ENCODE measurements around the gene KRT86. TPM values are rescaled to one million over a fixed set of nuclear protein-coding genes. Genes with fewer than 3 reads are reported as not detected.
A peak's percentile ranks its signal among the peaks of the same experiment; 100 is the strongest.

Gene KRT86
- total RNA-seq, 1 experiment from 2014 or later: not detected

GRCh38 chr12:52346593-52346992 lies 72.1 kb downstream of the KRT86 start:
- in situ Hi-C loops (cut with HindIII; ENCODE audit: low sequenced_read_pairs): no loop called here
- DNase-seq (ENCODE audit: low spot score): peak; percentile 6

DNA sequence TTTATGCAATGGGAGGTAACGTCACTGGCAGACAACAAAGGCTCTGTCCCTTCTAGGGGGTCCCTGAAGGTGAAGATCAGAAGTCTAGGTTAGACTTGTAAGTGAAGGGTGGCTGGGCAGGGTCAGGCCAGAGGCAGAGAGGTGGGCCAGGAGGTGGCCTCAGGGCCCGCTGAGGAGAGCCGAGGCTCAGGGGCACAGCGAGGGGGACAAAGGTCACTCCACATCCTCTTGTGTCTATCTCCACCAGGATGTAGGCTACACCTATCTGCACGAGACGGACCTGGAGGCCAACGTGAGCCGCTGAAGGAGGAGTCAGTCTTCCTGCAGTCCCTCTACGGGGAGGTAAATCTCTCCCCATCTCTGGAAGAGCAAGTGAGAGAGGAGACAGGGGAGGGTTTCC lies 72.6 kb downstream of the KRT86 start:
- in situ Hi-C loops (cut with HindIII; ENCODE audit: low sequenced_read_pairs): no loop called here
- no peak for DNase-seq (ENCODE audit: low spot score)

GRCh38 chr12:52347551-52348510 lies 73.4 kb downstream of the KRT86 start:
- in situ Hi-C loops (cut with HindIII; ENCODE audit: low sequenced_read_pairs): no loop called here
- no peak for DNase-seq (ENCODE audit: low spot score)

DNA sequence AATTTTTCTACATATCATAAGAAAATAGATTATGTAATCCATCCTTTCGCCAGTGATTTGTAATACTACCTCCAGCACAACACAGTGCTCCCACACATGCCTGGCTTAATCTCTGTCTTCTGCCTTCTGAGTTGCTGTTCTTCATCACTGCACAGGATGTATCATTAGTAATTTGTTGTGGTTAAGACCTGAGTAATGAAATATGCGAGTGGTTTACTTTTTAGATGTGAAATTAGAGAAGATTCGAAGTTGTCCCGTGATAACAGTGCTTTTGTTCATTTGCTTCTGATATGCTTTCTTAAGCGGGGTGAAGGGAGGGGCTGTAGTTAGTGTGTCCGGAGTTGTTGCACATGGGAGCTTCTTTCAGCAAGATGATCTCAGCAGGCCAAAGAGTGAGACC lies 74.8 kb downstream of the KRT86 start:
- in situ Hi-C loops (cut with HindIII; ENCODE audit: low sequenced_read_pairs): no loop called here
- no peak for DNase-seq (ENCODE audit: low spot score)

DNA sequence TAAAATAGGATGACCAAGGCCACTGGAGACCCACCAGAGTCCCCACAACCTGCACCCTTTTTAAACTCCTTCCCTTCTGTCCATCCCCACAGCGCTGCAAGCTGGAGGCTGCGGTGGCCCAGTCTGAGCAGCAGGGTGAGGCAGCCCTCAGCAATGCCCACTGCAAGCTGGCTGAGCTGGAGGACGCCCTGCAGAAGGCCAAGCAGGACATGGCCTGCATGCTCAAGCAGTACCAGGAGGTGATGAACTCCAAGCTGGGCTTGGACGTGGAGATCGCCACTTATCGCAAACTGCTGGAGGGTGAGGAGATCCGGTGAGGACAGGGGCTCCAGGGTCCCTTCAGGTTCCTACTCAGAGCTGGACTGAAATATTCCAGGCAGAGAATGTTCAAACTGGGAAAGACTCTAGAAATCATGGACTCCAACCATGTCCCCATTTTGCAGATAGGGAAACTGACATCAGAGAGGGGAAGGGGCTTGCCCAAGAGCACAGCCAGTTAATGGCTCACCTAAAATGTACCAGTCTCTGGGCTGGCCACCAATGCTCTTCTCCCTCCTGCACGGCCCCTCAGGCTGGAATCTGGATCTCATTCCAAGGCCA lies 75.7 kb downstream of the KRT86 start:
- no peak for DNase-seq (ENCODE audit: low spot score)
- in situ Hi-C loops (cut with HindIII; ENCODE audit: low sequenced_read_pairs): no loop called here

DNA sequence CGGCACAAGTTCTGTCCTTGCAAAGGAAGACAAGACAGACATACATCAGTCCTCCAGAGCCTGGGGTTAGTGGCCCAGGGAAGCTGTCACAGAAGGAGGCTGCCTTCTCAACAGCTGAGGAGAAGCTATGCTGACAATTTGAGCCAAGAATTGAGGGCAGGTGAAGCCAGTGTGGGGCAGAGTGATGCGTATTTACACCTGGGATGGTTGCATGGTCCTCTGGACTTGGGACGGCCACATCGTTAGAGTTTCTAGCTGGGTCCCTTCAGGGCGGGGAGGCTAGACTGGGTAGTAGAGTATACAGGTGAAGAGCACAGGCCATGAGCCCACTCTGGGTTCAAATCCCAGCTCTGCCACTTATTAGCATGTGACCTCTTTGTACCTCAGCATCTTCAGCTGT lies 76.3 kb downstream of the KRT86 start:
- no peak for DNase-seq (ENCODE audit: low spot score)
- in situ Hi-C loops (cut with HindIII; ENCODE audit: low sequenced_read_pairs): no loop called here

DNA sequence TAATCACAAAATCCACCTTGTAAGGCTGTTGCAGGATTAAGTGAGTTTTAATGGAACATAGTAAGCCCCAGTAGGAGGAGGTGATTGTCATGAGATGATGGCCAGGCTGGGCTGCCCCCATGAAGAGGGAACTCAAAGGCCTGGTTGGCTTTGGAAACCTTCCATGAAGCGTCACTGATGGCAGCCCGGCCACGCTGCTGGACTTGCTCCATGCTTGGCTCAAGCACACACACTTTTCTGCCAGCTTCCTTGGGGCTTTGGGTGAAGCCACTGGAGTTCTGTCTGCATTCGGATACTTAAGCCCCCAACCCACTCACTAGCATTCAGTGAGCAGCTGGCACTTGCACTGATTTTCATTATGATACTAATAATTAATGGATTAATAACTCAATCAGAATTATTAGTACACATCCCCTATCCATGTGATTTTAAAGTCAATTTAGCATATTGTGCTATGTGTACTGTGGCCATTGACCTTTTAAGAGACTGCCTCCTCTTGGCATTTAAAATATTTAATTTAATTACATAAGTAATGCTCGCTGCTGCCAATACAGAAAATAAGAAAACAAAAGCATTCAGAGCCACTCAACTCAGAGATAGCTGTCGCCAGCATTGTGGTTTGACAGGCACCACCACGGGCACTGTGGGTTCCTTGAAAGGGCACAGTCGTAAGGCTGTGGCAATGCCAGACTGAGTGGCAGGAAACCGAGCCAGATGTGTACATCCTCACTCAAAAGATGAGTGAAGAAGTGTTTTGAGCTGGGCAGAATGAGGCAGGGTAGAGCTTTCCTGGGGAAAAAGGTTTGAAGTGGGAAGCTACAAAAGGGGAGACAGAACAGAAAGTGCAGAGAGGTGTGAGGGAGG lies 77.0 kb downstream of the KRT86 start:
- peak; percentile 26 for DNase-seq (ENCODE audit: low spot score)
- in situ Hi-C loops (cut with HindIII; ENCODE audit: low sequenced_read_pairs): no loop called here

GRCh38 chr12:52352951-52353350 lies 78.5 kb downstream of the KRT86 start:
- in situ Hi-C loops (cut with HindIII; ENCODE audit: low sequenced_read_pairs): no loop called here

DNA sequence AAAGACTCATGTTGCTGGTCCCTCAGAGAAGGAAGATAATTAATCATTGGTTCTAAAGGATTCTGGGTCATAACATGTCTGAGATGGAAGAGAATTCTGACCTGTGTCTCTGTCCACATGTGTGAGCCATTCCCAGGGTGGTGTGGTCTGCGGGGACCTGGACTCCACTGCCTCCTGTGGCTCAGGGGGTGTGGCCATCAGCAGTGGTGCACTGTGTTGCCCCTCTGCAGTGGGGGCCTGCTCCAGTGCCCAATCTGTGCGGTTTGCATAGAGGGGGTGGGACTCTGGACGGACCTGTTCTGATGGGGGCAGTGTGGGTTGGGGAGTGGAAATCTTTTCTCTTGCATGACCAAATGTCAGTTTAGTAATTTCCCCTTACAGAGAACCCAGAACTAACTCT lies 79.3 kb downstream of the KRT86 start:
- in situ Hi-C loops (cut with HindIII; ENCODE audit: low sequenced_read_pairs): no loop called here
- no peak for DNase-seq (ENCODE audit: low spot score)

More at GRCh38 chr12:52352951-52353350, 78.5 kb downstream of the KRT86 start:
- DNase-seq (ENCODE audit: low spot score): no peak

GRCh38 chr12:52354200-52354599 lies 79.8 kb downstream of the KRT86 start:
- DNase-seq (ENCODE audit: low spot score): no peak
- in situ Hi-C loops (cut with HindIII; ENCODE audit: low sequenced_read_pairs): no loop called here

GRCh38 chr12:52355176-52355575 lies 80.7 kb downstream of the KRT86 start:
- no peak for DNase-seq (ENCODE audit: low spot score)
- in situ Hi-C loops (cut with HindIII; ENCODE audit: low sequenced_read_pairs): no loop called here

DNA sequence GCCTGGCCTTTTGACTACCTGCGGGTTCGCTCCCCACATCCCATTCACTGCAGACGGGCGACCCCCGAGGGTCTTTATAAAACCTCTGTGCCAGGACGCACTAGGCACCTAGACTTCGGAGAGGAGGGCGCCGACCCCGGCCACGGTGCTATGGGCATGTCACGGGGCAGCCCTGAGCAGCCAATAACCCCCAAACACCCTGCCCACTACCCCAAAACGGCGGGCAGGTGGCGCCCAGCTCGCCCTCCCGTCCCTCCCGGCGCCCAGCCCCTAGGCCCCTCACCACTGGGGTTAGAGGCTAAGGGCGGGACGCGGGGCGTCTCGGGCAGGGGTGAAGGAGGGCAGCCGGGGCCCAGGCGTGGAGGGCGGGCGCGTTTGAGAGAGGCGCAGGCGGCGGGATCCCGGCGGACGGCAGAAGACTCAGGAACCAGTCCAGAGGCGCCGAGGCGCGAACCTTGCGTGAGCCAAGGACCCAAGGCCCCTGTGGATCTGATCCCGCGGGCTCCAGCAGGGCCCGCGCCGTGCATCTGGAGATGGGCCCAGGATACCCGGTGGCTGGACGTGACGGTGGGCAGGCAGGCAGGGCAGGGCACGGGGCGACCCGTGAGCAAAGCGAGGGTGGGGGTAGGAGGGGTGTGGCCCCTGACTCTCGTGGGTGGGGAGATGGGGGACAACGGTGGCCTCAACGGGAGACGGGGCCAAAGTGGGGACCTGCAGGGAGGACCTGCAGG lies 81.8 kb downstream of the KRT86 start:
- DNase-seq (ENCODE audit: low spot score): no peak
- in situ Hi-C loops (cut with HindIII; ENCODE audit: low sequenced_read_pairs): no loop called here

DNA sequence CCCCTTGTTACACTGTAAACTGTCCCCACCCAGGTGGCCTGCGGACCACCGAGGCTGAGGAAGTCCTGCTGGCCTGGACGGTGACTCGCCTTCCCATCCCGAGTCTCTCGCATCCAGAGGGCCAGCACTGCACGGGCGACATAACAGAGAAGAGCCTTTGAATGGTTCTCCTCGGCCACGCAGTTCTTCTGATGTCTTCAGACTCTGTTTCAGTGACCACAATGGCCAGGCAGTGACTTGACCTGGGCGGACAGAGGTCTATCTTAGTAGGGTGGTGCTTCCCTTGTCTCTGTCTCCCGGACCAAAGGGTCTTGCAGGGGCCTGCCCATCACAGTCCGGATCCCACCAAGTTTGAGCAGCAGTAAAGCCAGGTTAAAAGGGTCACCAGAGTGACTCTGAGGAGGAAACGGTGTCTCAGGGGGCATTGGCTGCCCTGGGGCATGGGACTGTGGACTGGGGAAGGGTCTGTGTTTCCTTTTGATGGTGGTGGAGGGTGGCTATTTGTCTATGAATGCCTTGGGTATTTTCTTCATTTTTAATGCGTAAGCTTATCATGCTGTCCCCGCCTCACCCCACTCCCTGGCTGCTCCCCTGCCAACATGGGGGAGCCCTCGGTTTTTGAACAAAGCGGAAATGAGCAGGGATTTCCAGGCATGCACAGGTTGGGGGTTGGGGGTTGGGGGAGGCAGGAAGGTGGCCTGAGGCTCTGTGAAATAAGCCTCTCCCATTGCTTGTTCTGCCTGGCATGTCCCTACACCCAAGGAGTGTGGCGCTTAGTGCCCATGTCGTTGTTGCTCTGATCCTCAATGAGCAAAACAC lies 82.5 kb downstream of the KRT86 start:
- no peak for DNase-seq (ENCODE audit: low spot score)
- in situ Hi-C loops (cut with HindIII; ENCODE audit: low sequenced_read_pairs): no loop called here

Other genes with a start within 250 kb of the KRT86 start
- gene NR4A1, start 223.2 kb upstream of the KRT86 start, total RNA-seq (2014; rRNA removed; shearing (Covaris generic)): 9.8 and 16.5 TPM in 2 replicates
- 54.7 and 72.2 TPM in 2 replicates for gene ATG101, start 204.7 kb upstream of the KRT86 start, total RNA-seq (2014; rRNA removed; shearing (Covaris generic))
- gene SMIM41, start 194.9 kb upstream of the KRT86 start, total RNA-seq (2014; rRNA removed; shearing (Covaris generic)): not detected in 2 replicates
- gene KRT80, start 82.6 kb upstream of the KRT86 start, total RNA-seq (2014; rRNA removed; shearing (Covaris generic)): 0.37 and 0.44 TPM in 2 replicates
- 0.49 TPM in 1 of 2 replicates, not detected in the other for gene KRT7, start 41.4 kb upstream of the KRT86 start, total RNA-seq (2014; rRNA removed; shearing (Covaris generic))
- gene KRT81, start 16.9 kb downstream of the KRT86 start, total RNA-seq (2014; rRNA removed; shearing (Covaris generic)): not detected in 2 replicates
- gene KRT83, start 46.8 kb downstream of the KRT86 start, total RNA-seq (2014; rRNA removed; shearing (Covaris generic)): 0.07 TPM in 1 of 2 replicates, not detected in the other
- gene KRT85, start 92.8 kb downstream of the KRT86 start, total RNA-seq (2014; rRNA removed; shearing (Covaris generic)): not detected in 2 replicates
- not detected in 2 replicates for gene KRT84, start 111.0 kb downstream of the KRT86 start, total RNA-seq (2014; rRNA removed; shearing (Covaris generic))
- not detected in 2 replicates for gene KRT82, start 131.7 kb downstream of the KRT86 start, total RNA-seq (2014; rRNA removed; shearing (Covaris generic))
- gene KRT75, start 159.7 kb downstream of the KRT86 start, total RNA-seq (2014; rRNA removed; shearing (Covaris generic)): 0.20 and 0.43 TPM in 2 replicates
- not detected in 2 replicates for gene KRT6B, start 177.5 kb downstream of the KRT86 start, total RNA-seq (2014; rRNA removed; shearing (Covaris generic))
- not detected in 2 replicates for gene KRT6C, start 199.2 kb downstream of the KRT86 start, total RNA-seq (2014; rRNA removed; shearing (Covaris generic))
- not detected in 2 replicates for gene KRT6A, start 218.6 kb downstream of the KRT86 start, total RNA-seq (2014; rRNA removed; shearing (Covaris generic))
- not detected in 2 replicates for gene KRT5, start 245.7 kb downstream of the KRT86 start, total RNA-seq (2014; rRNA removed; shearing (Covaris generic))